PC-9 (cell line): Measurements from ENCODE around the gene RPL28. TPM values are rescaled to one million over a fixed set of nuclear protein-coding genes. Genes with fewer than 3 reads are reported as not detected.

Experiments used
- BruUV-seq: library from RNA; stranded (reverse); fragments of 400-500 nt; replicated peaks from 2 replicates; lab custom pipeline; 2021; lab: Mats Ljungman, UMichigan
- CTCF ChIA-PET: fragments of 300-600 bp; sonication (Branson Sonifier 250); formaldehyde crosslinking; loops from one replicate; lab custom pipeline; 2022; ENCODE audit warnings: antibody characterized with exemption; lab: Charles Lee
- POLR2A ChIA-PET: fragments of 300-600 bp; sonication (Branson Sonifier 250); formaldehyde crosslinking; loops from one replicate; lab custom pipeline; 2022; ENCODE audit warnings: antibody characterized with exemption; ENCODE audit not compliant: unreplicated experiment; lab: Charles Lee
- DNase-seq, 2 experiments: peaks; one replicate each; pipeline versions ENCODE4 v3.0.0 to v3.0.0-alpha.2; 2015 to 2022; ENCODE audit warnings: mixed read lengths in 1 of 2
- H2AFZ ChIP-seq: fragments of 200-600 bp; sonication (generic); 2 replicates; pipeline ENCODE4 v1.8.1; 2017; ENCODE audit warnings: antibody characterized with exemption
- H3F3A ChIP-seq: fragments of 200-600 bp; sonication (generic); 2 replicates; pipeline ENCODE4 v1.8.1; 2017; ENCODE audit warnings: antibody characterized with exemption, mild to moderate bottlenecking, low read depth; ENCODE audit not compliant: insufficient read depth
- H3K27ac ChIP-seq: fragments of 200-600 bp; sonication (generic); 2 replicates; pipeline ENCODE4 v1.6.1; 2016; ENCODE audit warnings: mixed run types
- H3K27me3 ChIP-seq: fragments of 200-600 bp; sonication (generic); 2 replicates; pipeline ENCODE4 v1.6.1; 2016; ENCODE audit warnings: low read depth, mixed run types; ENCODE audit not compliant: insufficient read depth
- H3K36me3 ChIP-seq: fragments of 200-600 bp; sonication (generic); 2 replicates; pipeline ENCODE4 v1.6.1; 2016; ENCODE audit warnings: low read depth, mixed run types
- H3K4me1 ChIP-seq: fragments of 200-600 bp; sonication (generic); replicated peaks from 2 replicates; pipeline ENCODE4 v1.6.1; 2016; ENCODE audit warnings: mixed run types; ENCODE audit not compliant: insufficient read depth
- H3K4me2 ChIP-seq: fragments of 200-600 bp; sonication (generic); 2 replicates; pipeline ENCODE4 v1.6.1; 2017; ENCODE audit warnings: mixed run types
- H3K4me3 ChIP-seq: fragments of 200-600 bp; sonication (generic); 2 replicates; pipeline ENCODE4 v1.6.1; 2016; ENCODE audit warnings: mixed run types
- H3K79me2 ChIP-seq: fragments of 200-600 bp; sonication (generic); 2 replicates; pipeline ENCODE4 v1.6.1; 2017; ENCODE audit warnings: low read depth, mixed run types
- H3K9me2 ChIP-seq: fragments of 200-600 bp; sonication (generic); 2 replicates; pipeline ENCODE4 v1.8.1; 2017; ENCODE audit warnings: mild to moderate bottlenecking; ENCODE audit not compliant: insufficient read depth
- H3K9me3 ChIP-seq: fragments of 200-600 bp; sonication (generic); 2 replicates; pipeline ENCODE4 v1.8.1; 2016; ENCODE audit warnings: low read depth; ENCODE audit not compliant: insufficient read depth
- H4K20me1 ChIP-seq: fragments of 200-600 bp; sonication (generic); 2 replicates; pipeline ENCODE4 v1.8.1; 2017; ENCODE audit not compliant: insufficient read depth
- EZH2 ChIP-seq: fragments of 200-600 bp; sonication (generic); IDR thresholded peaks from 2 replicates; pipeline ENCODE4 v1.8.0; 2017; ENCODE audit warnings: antibody characterized with exemption, low read depth
- intact Hi-C: fragments of 100-400 bp; cut with micrococcal nuclease; formaldehyde crosslinking; loops from one replicate; pipeline ENCODE4 v1.10.0; 2022; ENCODE audit not compliant: unreplicated experiment
- total RNA-seq: library from RNA; stranded (reverse); gene quantifications from 2 replicates; pipeline ENCODE4 v1.2.3, GENCODE V29; 2021
- TF ChIP-seq, protein P1 (sequence below): fragments of 200-600 bp; sonication (generic); conservative IDR thresholded peaks from 2 replicates; pipeline ENCODE4 v1.6.1; 2017; ENCODE audit warnings: mixed run types, antibody characterized with exemption, mild to moderate bottlenecking, moderate library complexity

Gene RPL28
- total RNA-seq, 1 experiment from 2014 or later, result 2,433 TPM

- DNase-seq, result no peak
- H3K4me1 ChIP-seq, result no peaks in the 10 kb centered on the region
- no peaks in the 10 kb centered on the region for H3K79me2 ChIP-seq
- H3K4me2 ChIP-seq, result no peak overlapping the region
- no peaks in the 10 kb centered on the region for H3F3A ChIP-seq
- POLR2A ChIA-PET, result no interaction called here
- no peak for TF ChIP-seq EZH2
- TF ChIP-seq, protein P1, sequence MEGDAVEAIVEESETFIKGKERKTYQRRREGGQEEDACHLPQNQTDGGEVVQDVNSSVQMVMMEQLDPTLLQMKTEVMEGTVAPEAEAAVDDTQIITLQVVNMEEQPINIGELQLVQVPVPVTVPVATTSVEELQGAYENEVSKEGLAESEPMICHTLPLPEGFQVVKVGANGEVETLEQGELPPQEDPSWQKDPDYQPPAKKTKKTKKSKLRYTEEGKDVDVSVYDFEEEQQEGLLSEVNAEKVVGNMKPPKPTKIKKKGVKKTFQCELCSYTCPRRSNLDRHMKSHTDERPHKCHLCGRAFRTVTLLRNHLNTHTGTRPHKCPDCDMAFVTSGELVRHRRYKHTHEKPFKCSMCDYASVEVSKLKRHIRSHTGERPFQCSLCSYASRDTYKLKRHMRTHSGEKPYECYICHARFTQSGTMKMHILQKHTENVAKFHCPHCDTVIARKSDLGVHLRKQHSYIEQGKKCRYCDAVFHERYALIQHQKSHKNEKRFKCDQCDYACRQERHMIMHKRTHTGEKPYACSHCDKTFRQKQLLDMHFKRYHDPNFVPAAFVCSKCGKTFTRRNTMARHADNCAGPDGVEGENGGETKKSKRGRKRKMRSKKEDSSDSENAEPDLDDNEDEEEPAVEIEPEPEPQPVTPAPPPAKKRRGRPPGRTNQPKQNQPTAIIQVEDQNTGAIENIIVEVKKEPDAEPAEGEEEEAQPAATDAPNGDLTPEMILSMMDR, result no peak
- H2AFZ ChIP-seq, result no peak overlapping the region
- no TSS peak for BruUV-seq
- H3K9me2 ChIP-seq, result no peaks in the 10 kb centered on the region
- H3K9me3 ChIP-seq, result no peaks in the 10 kb centered on the region
- intact Hi-C loops, result no loop called here
- CTCF ChIA-PET, result interaction anchor here (0.6 to 1.3 kb wide), 2 partner anchors 21 to 258 kb away, joined by 3 read pairs; partner anchors contain the start of gene DNAAF3
- no peaks in the 10 kb centered on the region; the same call in 1 of the 2 replicates for H4K20me1 ChIP-seq
- no peak overlapping the region for H3K4me3 ChIP-seq
- no peak overlapping the region for H3K27ac ChIP-seq
- peaks cover 86% of the 10 kb centered on the region for H3K27me3 ChIP-seq
- H3K36me3 ChIP-seq, result no peaks in the 10 kb centered on the region
These were observed 38.8 kb downstream of the RPL28 start for GRCh38 chr19:55424518-55424917.

DNA sequence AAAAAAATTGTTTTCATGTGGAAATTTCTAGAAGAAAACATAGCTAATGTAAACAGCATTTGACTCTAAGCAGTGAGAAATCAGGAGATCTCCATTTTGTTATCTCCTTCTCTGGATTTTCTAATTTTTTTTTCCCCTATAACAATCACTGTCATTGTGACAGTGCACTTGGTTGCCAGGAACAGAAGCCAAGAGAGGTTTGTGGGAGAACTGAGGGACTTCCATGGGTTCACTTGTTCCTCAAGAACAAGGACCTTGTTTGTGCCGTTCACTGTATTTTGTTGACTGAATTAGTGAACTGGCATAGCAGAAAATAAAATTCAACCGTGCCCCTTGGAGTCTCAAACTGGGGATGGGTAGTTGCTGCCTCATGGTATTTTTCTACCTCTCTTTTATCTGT, 40.3 kb downstream of the RPL28 start:
- no peak for DNase-seq
- Histone ChIP-seq H2AFZ (no peak overlapping the region), H3K27ac (no peak overlapping the region), H3K9me2 (no peaks in the 10 kb centered on the region), H3K4me2 (no peak overlapping the region), H3K36me3 (no peaks in the 10 kb centered on the region), H3K4me3 (no peak overlapping the region), H3K79me2 (no peaks in the 10 kb centered on the region), H3F3A (no peaks in the 10 kb centered on the region), H3K9me3 (no peaks in the 10 kb centered on the region), H3K4me1 (no peaks in the 10 kb centered on the region), H4K20me1 (no peaks in the 10 kb centered on the region), H3K27me3 (peaks cover 87% of the 10 kb centered on the region)
- ChIA-PET POLR2A (no interaction called here), CTCF (interaction anchor here (0.7 kb wide), 1 partner anchor 90 kb away, joined by 6 read pairs; no protein-coding TSS in a partner anchor)
- TF ChIP-seq, protein P1, result no peak
- no peak for TF ChIP-seq EZH2
- intact Hi-C loops, result no loop called here
- BruUV-seq, result no TSS peak

- no peak overlapping the region for H3K4me3 ChIP-seq
- TF ChIP-seq, protein P1, result no peak
- TF ChIP-seq EZH2, result no peak
- H3K4me1 ChIP-seq, result no peaks in the 10 kb centered on the region
- no peak overlapping the region for H3K27ac ChIP-seq
- ChIA-PET CTCF (no interaction called here), POLR2A (no interaction called here)
- H4K20me1 ChIP-seq, result no peaks in the 10 kb centered on the region
- no peak for DNase-seq
- H3K27me3 ChIP-seq, result peaks cover 44% of the 10 kb centered on the region
- no peaks in the 10 kb centered on the region for H3K79me2 ChIP-seq
- no peak overlapping the region for H3K4me2 ChIP-seq
- no peak overlapping the region for H2AFZ ChIP-seq
- no peaks in the 10 kb centered on the region for H3K9me2 ChIP-seq
- no peaks in the 10 kb centered on the region for H3K36me3 ChIP-seq
- intact Hi-C loops, result no loop called here
- no TSS peak for BruUV-seq
- peaks cover 12% of the 10 kb centered on the region; the same call in 1 of the 2 replicates for H3F3A ChIP-seq
- H3K9me3 ChIP-seq, result no peaks in the 10 kb centered on the region
These were observed 45.5 kb downstream of the RPL28 start for GRCh38 chr19:55431183-55431582.
